ENCODE results near the gene HNF4A.
"Not testable (repeated sequence)": the region's sequence is repeated elsewhere in the genome, so short reads cannot be mapped to it uniquely, and the experiment has no call there.

The HNF4A gene

DNA sequence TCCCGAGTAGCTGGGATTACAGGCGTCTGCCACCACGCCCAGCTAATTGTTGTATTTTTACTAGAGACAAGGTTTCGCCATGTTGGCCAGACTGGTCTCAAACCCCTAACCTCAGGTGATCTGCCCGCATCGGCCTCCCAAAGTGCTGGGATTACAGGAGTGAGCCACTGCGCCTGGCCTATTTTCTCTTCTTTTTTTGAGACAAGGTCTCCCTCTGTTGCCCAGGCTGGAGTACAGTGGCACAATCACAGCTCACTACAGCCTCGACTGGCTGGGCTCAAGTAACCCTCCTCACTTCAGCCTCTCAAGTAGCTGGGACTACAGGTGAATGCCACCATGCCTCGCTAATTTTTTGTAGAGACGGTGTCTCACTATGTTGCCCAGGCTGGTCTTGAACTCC is 9.6 kb upstream of the HNF4A start:
- not testable (repeated sequence) for DNase-seq

DNA sequence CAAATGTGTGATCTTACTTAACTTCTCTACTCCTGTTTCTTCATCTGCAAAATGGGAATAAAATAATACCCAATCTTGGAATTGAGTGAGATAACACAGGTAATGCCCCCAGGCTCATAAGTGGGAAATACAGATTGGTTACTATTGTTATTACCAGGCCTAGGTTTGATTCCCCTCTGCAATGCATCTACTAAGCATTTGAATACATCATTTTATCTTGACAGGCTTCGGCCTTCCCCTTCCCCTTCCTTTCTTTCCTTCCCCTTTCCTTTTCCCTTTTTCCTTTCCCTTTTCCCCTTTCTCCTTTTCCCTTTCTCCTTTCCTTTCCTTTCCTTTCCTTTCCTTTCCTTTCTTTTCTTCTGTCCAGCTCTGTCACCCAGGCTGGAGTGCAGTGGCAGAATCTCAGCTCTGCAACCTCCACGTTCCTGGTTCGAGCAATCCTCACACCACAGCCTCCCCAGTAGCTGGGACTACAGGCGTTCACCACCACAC is 7.3 kb upstream of the HNF4A start:
- DNase-seq: no peak

DNA sequence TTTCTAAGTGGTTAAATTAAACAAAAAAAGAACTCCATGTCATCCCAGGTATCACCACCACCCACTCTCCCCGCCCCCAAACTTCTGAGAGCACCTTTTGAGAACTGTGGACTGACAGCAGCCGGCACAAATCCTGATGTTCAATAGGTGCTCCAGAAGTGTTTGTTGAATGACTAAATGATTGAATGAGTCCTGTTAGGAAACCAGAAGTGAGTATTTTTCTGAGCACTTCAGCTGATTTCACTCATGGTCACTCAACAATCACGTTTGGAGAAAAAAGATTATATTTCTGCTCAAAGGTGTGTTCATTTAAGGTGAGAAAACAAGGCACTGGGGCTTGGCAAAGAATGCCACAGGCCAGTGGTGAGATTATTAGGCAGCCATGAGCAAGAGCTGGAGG is 6.2 kb upstream of the HNF4A start:
- no peak for DNase-seq

DNA sequence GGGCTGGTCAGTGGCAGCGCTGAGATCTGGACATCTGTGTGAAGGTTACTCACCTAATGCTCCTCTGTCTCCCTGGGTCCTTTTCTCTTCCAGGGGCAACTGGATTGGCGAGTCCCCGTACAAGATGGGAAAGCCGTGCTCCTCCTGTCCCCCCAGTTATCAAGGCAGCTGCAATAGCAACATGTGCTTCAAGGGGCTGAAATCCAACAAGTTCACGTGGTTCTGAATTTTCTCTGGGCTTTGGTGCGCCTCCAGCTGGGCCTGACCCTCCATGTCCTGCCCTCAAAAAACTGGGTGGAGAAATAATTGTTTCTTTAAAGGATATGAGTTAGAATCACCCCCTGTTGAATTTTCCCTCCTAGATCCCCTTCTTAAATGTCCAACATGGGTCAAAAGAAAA is 4.9 kb upstream of the HNF4A start:
- no peak for DNase-seq

DNA sequence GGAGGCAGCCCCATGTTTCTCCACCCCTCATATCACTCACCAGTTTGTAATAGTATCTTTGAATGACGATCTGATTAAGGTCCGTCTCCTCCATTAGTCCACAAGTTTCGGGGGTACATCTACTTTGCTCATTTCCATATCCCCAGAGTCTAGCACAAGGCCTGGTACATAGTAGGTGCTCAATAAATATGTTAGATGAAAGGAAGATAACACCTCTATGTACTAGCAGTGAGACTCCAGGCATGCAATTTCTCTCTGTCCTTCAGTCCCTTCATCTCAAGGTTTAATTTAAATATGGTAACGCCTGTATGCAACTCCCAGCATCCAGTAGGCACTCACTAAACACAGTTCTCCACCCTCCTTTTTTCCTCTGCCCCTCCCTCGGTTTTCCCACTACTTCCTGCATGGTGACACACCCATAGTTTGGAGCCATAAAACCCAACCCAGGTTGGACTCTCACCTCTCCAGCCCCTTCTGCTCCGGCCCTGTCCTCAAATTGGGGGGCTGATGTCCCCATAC is 461 bp upstream of the HNF4A start:
- no peak for DNase-seq

DNA sequence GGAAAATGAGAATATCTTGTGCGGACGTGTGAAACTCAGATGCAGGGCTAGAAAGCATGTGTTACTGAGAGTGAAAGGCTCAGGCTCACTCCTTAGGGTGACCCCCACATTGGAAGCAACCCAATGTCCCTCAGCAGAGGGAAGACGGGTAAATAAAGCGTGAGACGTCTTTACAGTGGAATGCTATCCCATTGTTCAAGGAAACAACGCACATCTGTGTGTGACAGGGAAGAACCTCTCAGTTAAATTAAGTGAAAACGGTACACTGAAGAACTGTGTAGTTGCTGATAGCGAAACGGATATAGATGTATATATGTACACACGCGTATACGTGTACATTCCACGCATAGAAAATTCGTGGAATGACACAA is 839 bp downstream of the HNF4A start:
- DNase-seq: no peak

DNA sequence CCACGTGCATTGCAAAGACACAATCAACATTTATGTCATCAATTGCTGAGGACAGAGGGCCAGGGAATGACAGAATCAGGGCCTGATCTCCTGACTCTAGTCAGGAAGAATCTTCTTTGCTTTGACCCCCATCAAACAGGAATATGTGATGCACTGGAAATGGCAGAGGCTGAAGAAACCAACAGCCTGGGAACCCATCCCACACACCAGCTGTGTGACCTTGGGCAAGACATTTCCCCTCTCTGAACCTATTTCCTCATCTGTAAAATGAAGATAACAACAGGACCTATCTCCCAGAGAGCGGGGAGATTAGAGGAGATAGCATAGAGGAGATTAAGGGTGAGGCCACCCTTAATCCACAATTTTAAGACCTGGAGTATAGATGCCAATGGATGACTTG is 1.5 kb downstream of the HNF4A start:
- DNase-seq: no peak

DNA sequence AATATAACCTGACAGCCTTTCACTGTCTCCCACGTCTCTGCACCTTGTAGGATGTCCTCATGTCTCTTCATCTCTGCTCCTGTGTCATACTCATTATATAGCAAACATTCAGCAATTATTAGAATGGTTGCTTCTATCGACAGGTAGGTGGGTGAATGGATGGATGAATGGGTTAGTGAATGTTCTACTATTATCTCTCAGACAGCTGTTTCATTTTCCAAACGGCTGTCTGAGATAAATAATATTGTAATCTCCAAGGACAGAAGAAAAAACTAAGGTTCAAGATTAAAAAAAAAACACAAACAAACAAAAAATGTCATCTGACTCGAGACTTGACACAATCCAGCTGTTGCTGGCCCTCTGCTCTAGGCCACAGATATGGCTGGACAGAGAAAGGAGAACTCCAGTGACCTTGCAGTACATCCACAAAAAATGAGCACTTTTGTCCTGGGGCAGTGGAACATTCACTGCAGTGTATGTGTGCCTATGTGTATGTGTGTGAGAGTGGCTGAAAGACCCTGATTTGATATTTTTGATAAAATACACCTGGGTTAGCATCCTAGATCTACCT is 2.1 kb downstream of the HNF4A start:
- no peak for DNase-seq

DNA sequence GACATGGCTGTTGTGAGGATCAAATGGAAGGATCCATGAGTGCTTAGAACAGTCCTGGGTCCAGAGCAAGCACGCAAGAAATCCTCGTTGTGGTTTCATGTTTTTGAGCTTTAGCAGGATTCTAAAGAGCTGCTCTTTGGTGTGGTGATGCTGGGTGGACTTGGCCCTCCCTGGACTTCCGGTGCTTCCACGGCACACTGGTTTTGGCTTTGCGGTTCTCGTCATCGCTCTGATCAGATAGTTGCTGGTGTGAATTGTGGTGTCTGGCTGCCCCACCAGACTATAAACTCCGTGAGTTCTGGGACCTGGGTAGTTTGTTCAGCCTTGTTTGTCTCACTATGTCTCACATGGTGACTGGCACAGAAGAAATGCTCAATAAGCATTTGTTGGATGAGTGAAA is 3.3 kb downstream of the HNF4A start:
- DNase-seq: no peak

DNA sequence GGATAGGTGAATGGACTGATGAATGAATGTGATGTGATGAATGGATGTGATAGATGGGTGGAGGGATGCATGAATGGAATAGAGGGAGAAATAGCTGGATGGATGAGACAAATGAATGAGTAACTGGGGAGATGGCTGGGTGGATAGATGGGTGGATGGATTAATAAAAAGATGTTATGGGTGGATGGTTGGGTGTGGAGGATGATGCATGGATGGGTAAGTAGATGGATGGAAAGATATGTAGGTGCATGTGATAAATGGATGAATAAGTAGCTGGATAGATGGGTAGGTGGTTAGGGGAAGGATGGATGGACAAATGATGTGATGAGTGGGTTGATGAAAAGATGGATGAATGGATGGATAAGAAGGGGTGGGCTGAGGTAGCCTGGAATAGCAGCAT is 4.7 kb downstream of the HNF4A start:
- DNase-seq: no peak

DNA sequence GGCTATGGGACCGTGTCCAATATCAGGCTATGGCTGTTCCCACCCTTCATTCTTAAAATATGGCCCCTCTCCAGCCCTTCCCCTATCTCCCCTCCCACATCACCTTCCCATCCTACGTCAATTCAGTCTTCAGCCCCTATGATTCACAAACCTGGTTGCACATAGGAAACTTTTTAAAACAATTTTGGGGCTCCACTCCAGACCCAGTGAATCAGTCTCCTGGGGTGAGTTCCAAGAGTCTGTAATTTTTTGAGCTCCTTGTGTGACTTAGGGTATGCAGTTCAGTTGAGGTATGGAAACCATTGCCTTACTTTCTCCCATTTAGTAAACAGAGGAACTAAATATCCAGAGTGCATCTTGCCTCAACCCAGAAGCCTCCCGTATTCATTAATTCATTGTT is 5.5 kb downstream of the HNF4A start:
- no peak for DNase-seq

DNA sequence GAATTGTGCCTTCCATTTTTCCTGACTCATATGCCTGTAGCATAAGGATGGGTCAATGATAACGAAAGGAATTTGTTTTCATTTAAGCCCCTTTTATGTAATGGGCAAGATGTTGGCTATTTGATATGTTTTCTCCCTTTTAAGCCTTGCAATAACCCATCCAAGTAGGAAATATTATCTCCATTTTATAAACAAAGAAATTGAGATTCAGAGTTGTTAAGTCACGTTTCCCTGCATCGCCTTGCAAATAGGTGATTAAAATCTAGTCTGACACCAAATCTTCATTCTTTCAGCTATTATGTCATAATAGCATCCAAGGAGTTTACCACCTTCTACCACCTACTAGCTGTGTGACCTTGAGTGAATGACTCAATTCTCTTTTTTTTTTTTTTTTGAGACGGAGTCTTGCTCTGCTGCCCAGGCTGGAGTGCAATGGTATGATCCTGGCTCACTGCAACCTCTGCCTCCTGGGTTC is 7.0 kb downstream of the HNF4A start:
- DNase-seq: no peak

DNA sequence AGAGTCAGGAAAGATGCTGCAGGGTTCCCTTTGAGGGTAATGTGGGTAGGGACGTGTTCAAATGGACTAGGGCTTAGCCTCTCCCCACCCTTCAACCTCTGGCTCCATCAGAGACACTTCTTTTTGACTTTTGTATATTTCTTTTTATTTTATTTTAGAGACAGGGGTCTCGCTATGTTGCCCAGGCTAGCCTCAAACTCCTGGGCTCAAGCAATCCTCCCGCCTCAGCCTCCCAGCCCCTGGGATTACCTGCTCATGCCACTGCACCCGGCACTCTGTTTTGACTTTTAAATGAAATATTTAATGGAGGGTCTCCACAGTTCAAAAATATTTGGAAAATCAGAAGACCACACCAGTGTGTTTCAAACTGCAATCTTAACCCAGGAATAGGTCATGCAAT is 8.6 kb downstream of the HNF4A start:
- no peak for DNase-seq

DNA sequence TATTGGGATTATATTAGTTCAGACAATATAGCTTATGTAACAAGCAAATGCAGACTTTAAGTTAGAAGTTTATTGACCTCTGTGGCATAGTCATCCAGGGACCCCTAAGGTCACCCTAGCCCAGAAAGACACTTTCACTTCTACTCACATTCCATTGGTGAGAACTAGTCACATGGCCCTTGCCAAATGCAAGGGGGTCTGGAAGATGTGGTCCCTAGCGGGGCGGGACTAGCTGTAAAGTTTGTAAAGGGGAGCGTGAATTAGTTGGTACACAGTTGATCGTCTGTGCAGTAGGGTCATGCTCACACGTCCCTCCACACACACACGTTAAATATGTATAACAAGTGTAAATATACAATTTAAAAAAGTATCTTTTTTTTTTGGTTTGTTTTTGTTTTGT is 9.3 kb downstream of the HNF4A start:
- DNase-seq: no peak

DNA sequence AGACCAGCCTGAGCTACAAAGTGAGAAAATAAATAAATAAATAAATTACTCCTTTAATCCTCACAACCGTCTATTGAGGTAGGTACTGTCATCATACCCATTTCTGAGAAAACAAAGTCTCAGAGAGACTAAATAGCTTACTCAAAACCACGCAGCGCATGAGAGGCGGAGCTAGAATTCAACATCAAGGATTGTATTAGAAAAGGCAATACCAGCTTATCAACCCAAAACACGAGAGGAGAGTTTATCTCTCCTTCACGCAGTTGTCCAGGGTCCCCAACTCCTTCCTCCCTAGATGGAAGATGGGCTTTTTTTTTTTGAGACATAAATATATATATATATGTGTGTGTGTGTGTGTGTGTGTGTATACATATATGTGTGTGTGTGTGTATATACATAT is 12.2 kb downstream of the HNF4A start:
- no peak for DNase-seq

DNA sequence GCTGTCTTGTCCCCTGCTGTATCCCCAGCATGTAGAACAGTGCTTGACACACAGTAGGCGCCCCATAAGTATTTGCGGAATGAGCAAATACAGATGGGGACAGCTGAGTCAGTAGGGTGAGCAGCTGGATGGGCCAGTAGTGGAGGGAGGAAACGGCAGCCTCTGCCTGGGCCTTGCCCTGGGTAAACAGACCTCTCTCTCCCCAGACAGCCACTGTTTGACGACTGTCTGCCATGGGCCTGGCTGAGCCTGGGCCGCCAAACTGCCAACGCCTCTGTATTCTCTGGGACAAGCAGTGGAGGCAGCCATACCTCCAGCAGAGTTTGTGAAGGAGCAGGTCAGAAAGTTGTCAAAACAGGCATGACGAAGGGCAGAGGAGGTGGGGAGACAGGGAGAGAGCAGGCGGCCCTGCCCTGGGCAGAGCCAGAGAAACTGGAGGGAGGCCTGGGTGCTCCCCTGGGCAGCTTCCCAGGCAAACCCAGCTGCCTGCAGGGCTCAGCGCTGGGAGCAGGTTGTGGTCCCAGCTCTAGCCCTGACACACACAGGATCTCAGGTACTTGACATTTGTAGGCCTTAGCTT is 15.2 kb downstream of the HNF4A start:
- DNase-seq: no peak

DNA sequence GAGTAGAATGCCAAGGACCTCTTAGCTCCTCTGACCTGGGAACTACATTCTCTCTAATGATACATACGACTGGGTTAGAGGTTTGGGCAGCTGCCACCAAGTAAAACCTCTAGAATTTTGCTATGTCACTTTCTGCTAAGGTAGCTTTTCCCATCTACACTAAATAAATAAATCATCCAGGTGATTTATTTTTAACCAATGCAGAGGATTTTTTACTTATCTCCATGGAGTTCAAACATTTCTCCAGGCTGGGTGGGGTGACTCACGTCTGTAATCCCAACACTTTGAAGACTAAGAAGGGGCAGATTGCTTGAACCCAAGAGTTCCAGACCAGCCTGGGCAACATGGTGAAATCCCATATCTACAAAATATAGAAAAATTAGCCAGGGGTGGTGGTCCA is 27.1 kb downstream of the HNF4A start:
- DNase-seq: no peak

DNA sequence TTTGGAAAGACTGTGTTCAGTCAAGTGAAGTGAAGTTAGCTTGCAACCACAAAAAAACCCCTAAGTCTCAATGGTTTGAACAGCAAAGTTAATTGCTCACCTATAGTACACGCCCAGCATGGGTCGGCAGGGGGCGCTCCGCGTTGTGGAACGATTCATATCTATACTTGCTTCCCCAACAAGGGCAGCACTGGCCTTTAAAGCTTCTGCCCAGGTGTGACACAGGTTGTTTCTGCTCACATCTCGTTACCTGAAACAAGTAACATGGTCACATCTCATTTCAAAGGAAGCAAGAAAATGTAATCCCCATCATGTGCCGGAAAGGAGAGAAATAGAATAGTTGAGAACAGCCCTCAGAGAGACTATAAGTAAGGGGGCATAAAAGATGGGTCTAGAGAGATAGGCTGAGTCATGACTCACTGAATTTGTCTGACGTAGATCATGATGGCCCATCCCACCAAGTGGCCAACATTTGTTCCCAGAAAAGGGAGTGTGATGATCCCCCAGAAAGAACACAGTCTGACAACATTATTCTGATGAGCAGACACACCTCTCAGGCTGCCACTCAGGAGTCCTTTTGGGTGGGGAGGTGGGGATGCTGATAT is 29.0 kb downstream of the HNF4A start:
- peak; percentile 87 for DNase-seq

DNA sequence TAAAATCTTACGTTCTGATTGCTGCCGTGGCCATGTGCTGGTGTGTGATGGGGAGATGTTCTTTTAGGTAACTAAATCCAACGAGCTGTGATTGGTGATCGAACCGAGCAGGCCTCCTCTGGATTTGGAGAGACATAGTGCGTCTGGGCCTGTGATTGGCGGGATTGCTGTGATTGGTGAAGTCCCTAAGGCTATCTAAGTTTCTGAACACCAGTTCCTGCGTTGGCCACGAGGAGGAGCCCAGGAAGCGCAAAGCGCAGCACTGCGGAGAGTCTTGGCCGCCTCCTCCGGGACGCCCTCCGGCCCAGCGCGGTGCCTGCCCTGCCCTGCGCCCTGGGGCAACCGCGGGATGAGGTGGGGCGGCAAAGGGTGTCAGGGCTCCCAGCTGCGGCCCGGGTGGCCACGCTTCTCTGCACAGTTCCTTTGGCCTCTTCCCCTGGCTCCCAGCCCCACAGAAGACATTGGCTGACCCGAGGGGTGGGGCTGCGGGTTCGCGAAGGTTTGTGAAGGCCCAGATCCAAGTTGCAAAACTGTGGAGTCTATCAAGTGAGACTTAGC is 33.0 kb downstream of the HNF4A start:
- DNase-seq: peak; percentile 77

DNA sequence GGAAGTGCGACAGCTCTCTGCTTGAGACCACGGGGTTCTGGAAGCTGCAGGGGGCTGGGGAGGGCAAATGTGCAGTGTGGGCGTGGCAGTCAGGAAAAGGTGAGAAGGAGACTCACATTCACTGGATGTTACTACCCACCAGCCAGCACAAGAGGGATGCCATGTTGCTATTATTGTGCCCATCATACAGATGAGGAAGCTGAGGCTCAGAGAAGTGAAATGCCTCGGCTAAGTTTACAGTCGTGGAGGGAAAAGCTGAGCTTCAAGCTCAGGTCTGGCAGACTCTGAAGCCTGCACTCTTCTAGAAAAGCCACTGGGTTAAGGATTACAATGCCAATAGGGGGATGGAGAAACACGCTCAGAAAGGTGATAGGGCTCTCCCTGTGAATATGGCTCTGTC is 34.4 kb downstream of the HNF4A start:
- DNase-seq: no peak

DNA sequence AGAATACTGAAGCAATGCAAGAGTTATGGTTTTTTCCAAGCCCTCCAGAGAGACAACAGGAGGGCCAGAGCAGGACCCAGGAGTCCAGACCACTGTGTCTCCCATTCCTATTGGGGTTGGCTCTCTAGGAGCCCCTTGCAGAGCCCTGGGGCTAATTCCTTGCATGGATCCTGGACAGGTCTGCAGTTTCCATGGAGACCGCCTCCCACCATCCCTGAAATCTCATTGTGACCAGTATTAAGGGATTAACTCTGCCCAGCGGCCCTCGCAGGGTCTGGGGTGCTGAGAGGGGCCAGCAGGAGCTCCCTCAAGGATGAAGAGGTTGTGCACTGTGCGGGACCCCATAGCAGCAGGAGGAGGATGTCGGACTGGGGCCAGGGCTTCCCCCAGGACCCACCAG is 34.8 kb downstream of the HNF4A start:
- no peak for DNase-seq

DNA sequence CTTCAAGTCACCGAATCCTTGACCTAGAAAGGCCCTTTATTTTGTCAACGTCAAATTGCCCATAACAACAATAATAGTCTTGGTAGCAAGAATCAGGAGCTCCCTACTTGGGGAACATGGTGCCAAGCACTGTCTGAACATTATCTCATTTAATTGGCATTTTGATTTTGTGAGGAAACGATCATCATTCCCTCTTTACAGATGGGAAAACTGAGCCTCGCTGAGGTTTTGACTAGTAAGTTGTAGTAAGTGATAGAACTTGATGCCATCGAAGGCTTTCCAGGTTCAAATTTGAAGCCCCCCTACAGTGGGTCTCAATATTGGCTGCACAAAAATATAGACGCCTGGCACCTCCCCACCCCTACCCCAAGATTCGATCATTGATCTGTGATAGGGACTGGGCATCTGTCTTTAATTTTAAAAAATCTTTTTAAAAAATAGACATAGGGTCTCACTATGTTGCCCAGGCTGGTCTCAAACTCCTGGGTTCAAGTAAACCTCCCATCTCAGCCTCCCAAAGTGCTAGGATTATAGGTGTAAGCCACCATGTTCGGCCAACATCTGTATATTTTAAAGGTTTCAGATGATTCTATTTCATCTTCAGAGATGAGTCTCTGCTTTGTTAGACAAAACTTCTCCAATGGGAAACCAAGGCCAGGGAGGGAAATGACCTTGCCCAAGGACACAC is 36.7 kb downstream of the HNF4A start:
- no peak for DNase-seq

DNA sequence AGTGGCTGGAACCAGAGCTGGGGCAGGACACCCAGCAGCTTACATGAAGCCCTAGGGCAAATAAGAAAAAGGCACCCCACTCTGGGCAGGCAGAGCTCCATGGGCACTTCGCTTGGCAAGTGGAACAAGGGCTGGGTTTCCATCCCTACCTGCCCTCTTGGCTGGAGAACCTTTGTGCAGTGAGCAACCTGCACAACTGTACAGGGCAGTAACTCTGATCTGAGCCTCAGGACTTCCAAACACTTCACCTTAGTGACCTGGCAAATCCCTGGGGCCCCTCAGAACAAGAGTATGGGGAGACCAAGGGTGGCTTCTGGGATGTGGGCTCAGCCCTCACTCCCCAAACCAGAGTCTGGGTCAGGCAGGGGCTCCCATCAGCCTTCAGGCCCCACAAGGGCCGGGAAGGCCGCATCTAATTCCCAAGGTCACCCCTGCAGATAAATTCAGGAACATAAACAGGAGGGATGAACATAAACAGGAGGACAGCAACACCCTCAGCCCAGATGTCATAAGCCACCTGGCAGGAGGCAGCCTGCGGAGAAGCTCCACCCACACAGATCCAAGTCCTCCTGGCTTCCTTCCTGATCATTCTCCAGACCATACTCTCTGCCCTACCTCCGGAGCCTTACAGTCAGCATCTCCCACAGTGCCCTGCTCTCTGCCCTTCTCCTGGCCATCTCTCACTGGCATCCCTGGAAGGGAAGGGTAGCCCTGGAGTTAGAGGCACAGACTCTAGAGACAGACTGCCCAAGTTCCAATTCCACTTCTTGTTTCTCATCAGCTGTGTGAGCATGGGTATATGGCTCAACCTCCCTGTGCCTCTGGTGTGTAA is 37.5 kb downstream of the HNF4A start:
- no peak for DNase-seq

Measured in activated naive CD4-positive, alpha-beta T cell treated with anti-CD3 and anti-CD28 coated beads, Interleukin-2, amount 50 U/mL, for 16 hours (primary cell).